ENCODE measurements around the gene ASB16. TPM values are rescaled to one million over a fixed set of nuclear protein-coding genes. Genes with fewer than 3 reads are reported as not detected.

The ASB16 gene
- total RNA-seq, 1 donor = not detected

DNA sequence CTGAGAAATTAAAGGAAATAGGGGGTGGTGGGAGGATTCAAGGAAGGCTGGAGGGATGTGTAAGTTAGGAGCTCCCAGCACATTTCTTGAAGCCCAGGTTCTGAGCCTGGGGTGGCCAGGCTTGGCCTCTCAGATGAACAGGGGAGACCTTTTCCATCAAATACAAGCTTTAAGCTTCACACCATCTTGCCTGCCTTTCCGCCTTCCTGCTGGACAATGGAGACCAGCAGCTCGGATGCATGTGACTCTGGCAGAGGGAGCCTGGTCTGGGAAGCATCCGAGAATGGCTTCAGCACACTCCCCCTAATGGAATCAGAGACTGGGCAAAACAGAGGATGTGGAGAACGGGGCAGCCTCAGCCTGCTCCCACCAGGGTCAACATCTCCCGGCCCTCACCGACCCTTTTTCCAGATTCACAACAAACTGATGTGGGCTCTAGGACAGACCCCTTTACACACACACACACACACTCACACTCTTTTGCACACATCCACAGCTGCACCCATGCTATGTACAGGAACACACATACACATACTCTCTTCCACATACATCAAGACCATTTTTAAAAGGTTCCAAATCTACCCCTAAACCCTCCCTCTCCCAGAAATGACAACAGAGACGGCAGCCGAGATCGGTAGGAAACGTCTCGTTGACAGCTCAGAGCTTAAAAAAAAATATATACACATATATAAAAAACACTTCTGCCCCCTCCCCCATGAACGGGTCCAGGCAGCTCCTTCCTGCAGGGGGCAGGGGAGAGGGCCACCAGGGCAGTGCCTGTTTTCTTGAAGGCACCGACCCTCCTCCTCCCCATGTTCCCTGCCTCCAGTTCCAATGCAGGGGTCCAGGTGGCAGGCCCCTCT lies 35.7 kb downstream of the ASB16 start:
- Histone ChIP-seq H3K4me1 (ENCODE audit: insufficient read depth, low read length) (peaks cover 33% of the 10 kb centered on the region), H3K27ac (ENCODE audit: low read depth, low read length) (no peak overlapping the region), H3K9me3 (ENCODE audit: low read depth, low read length) (no peaks in the 10 kb centered on the region), H4K20me1 (ENCODE audit: insufficient read depth, low read length) (peaks cover 13% of the 10 kb centered on the region), H3K4me2 (ENCODE audit: insufficient read depth, low read length) (no peak overlapping the region), H2AFZ (ENCODE audit: low read length) (no peak overlapping the region), H3K27me3 (ENCODE audit: insufficient read depth, low read length) (no peaks in the 10 kb centered on the region), H3K79me2 (ENCODE audit: insufficient read depth, low read length) (no peaks in the 10 kb centered on the region), H3K36me3 (ENCODE audit: insufficient read depth, low read length) (peaks cover 41% of the 10 kb centered on the region), H3K4me3 (ENCODE audit: insufficient read depth, low read length) (no peak overlapping the region)
- DNase-seq (ENCODE audit: insufficient read length, low spot score, missing footprints) = peak; percentile 58
- peak; percentile 21 for TF ChIP-seq CTCF (IDR thresholded peaks at IDR 0.05; ENCODE audit: extremely low read depth, low read depth, low read length)

DNA sequence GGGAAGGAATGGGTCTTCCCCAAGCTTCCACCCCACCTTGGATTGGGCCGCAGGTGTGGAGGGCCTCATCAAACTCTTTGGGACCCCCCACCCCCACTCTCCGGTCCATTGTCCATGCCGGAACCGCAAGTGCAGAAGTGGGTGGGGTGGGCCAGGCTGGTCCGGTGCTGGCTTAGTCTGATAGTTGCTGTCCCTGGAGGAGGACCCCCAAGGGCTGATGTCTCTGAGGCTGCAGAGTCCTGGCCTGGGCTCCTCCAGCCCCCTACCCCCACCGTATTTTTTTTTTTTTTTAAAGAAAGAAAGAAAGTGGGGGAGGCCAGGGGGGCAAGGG lies 36.3 kb downstream of the ASB16 start:
- H3K4me1 ChIP-seq (ENCODE audit: insufficient read depth, low read length) = peaks cover 33% of the 10 kb centered on the region
- no peak overlapping the region for H3K4me3 ChIP-seq (ENCODE audit: insufficient read depth, low read length)
- no peak for DNase-seq (ENCODE audit: insufficient read length, low spot score, missing footprints)
- H3K27ac ChIP-seq (ENCODE audit: low read depth, low read length) = no peak overlapping the region
- H3K4me2 ChIP-seq (ENCODE audit: insufficient read depth, low read length) = no peak overlapping the region
- peaks cover 13% of the 10 kb centered on the region for H4K20me1 ChIP-seq (ENCODE audit: insufficient read depth, low read length)
- no peaks in the 10 kb centered on the region for H3K9me3 ChIP-seq (ENCODE audit: low read depth, low read length)
- no peak overlapping the region for H2AFZ ChIP-seq (ENCODE audit: low read length)
- no peaks in the 10 kb centered on the region for H3K79me2 ChIP-seq (ENCODE audit: insufficient read depth, low read length)
- TF ChIP-seq CTCF (IDR thresholded peaks at IDR 0.05; ENCODE audit: extremely low read depth, low read depth, low read length) = no peak
- H3K36me3 ChIP-seq (ENCODE audit: insufficient read depth, low read length) = peaks cover 45% of the 10 kb centered on the region
- H3K27me3 ChIP-seq (ENCODE audit: insufficient read depth, low read length) = no peaks in the 10 kb centered on the region

DNA sequence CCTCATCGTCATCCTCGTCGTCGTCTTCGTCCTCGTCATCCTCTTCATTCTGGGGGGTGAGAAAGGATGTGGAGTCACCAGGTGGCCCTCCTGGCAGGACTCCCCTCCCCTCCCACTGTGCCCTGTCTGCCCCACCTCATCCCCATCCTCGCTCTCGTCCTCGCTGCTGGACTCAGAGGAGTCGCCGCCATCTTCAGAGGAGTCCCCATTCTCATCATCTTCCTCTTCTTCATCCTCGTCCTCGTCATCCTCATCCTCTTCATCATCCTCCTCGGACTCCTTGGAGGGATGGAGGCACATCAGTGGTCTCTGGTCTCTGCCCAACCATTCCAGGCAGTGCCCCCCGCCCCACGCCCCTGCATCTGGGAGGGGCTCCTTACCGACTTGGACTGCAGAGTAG lies 36.8 kb downstream of the ASB16 start:
- Histone ChIP-seq H3K27ac (ENCODE audit: low read depth, low read length) (no peak overlapping the region), H3K79me2 (ENCODE audit: insufficient read depth, low read length) (no peaks in the 10 kb centered on the region), H3K4me3 (ENCODE audit: insufficient read depth, low read length) (no peak overlapping the region), H3K27me3 (ENCODE audit: insufficient read depth, low read length) (no peaks in the 10 kb centered on the region), H3K36me3 (ENCODE audit: insufficient read depth, low read length) (peaks cover 45% of the 10 kb centered on the region), H2AFZ (ENCODE audit: low read length) (no peak overlapping the region), H3K4me2 (ENCODE audit: insufficient read depth, low read length) (no peak overlapping the region), H3K4me1 (ENCODE audit: insufficient read depth, low read length) (peaks cover 33% of the 10 kb centered on the region), H3K9me3 (ENCODE audit: low read depth, low read length) (no peaks in the 10 kb centered on the region), H4K20me1 (ENCODE audit: insufficient read depth, low read length) (peaks cover 13% of the 10 kb centered on the region)
- DNase-seq (ENCODE audit: insufficient read length, low spot score, missing footprints) = peak; percentile 34
- TF ChIP-seq CTCF (IDR thresholded peaks at IDR 0.05; ENCODE audit: extremely low read depth, low read depth, low read length) = no peak

DNA sequence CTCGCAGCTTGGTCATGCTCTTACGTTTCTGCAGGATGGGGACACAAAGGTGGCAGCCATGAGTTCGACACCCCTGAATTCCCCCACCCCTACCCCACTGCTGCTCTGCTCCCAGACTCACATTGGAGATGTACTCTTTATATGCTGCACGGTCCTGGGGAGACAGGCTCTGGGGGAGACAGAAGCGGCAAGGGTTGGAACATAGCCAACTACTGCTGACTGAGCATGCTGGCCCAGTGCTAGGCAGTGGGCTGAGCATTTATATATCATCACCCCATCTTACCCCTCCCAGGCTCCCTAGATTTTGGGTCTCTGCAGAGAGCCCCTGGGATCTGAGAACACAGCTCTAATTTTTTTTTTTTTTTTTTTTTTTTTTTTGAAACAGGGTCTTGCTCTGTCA lies 37.2 kb downstream of the ASB16 start:
- H4K20me1 ChIP-seq (ENCODE audit: insufficient read depth, low read length) = peaks cover 13% of the 10 kb centered on the region
- H3K27ac ChIP-seq (ENCODE audit: low read depth, low read length) = peak overlapping the region; percentile 66
- H2AFZ ChIP-seq (ENCODE audit: low read length) = no peak overlapping the region
- no peak for TF ChIP-seq CTCF (IDR thresholded peaks at IDR 0.05; ENCODE audit: extremely low read depth, low read depth, low read length)
- H3K4me2 ChIP-seq (ENCODE audit: insufficient read depth, low read length) = no peak overlapping the region
- peaks cover 45% of the 10 kb centered on the region for H3K36me3 ChIP-seq (ENCODE audit: insufficient read depth, low read length)
- H3K79me2 ChIP-seq (ENCODE audit: insufficient read depth, low read length) = no peaks in the 10 kb centered on the region
- peaks cover 28% of the 10 kb centered on the region for H3K4me1 ChIP-seq (ENCODE audit: insufficient read depth, low read length)
- no peaks in the 10 kb centered on the region for H3K27me3 ChIP-seq (ENCODE audit: insufficient read depth, low read length)
- no peaks in the 10 kb centered on the region for H3K9me3 ChIP-seq (ENCODE audit: low read depth, low read length)
- peak; percentile 53 for DNase-seq (ENCODE audit: insufficient read length, low spot score, missing footprints)
- H3K4me3 ChIP-seq (ENCODE audit: insufficient read depth, low read length) = no peak overlapping the region

Data from osteoblast (primary cell).